Ovary (tissue), 3 donors: ENCODE data around the gene COL27A1.

Experiments
- CTCF ChIP-seq, 3 donors: fragments of 450-650 bp in 2 of 3; fragments of 200-600 bp in 1 of 3; IDR thresholded peaks; one replicate each; pipeline versions ENCODE4 v1.5.1 to v1.8.0; 2016 to 2022; ENCODE audit warnings: antibody characterized with exemption in 3 of 3, mild to moderate bottlenecking in 1 of 3
- EP300 ChIP-seq: sonication (generic); formaldehyde crosslinking; IDR thresholded peaks from one replicate; pipeline ENCODE4 v1.6.1; 2017; ENCODE audit warnings: antibody characterized with exemption
- POLR2A ChIP-seq: fragments of 450-650 bp; IDR thresholded peaks from one replicate; pipeline ENCODE4 v1.6.1; 2017; ENCODE audit warnings: antibody characterized with exemption, mild to moderate bottlenecking, moderate library complexity
- donor health status: DM: no; HTN: no; CAD: no.

- TF ChIP-seq CTCF (IDR thresholded peaks at IDR 0.05) (no peak), EP300 (no peak), POLR2A (no peak)
Measured at GRCh38 chr9:114221706-114222465, 66.5 kb downstream of the COL27A1 start.
